Breast epithelium (tissue), 4 donors: ENCODE results near the gene GALNT1. TPM values are rescaled to one million over a fixed set of nuclear protein-coding genes. Genes with fewer than 3 reads are reported as not detected.

Source experiments
- DNase-seq, 2 donors: peaks; one replicate each; pipeline ENCODE4 v3.0.0-alpha.2; 2019; ENCODE audit warnings: low spot score in 2 of 2
- H3K27ac ChIP-seq, 2 donors: fragments of 200-600 bp; sonication (generic) in 1 of 2; one replicate each; pipeline ENCODE4 v1.5.1; 2016 to 2019; ENCODE audit warnings: mild to moderate bottlenecking in 1 of 2
- H3K27me3 ChIP-seq, 2 donors: fragments of 200-600 bp; sonication (generic) in 1 of 2; one replicate each; pipeline versions ENCODE4 v1.5.1 to v1.6.0; 2017 to 2019; ENCODE audit warnings: control low read depth in 1 of 2, mild to moderate bottlenecking in 1 of 2
- H3K36me3 ChIP-seq: fragments of 200-600 bp; one replicate; pipeline ENCODE4 v1.5.1; 2019
- H3K4me1 ChIP-seq, 2 donors: fragments of 200-600 bp; sonication (generic); one replicate each; pipeline ENCODE4 v1.5.1; 2016 to 2019; ENCODE audit warnings: control low read depth in 1 of 2
- H3K4me3 ChIP-seq, 3 donors: fragments of 200-600 bp; sonication (generic); 1 replicate in 2 of 3; 2 replicates in 1 of 3; pipeline ENCODE4 v1.5.1; 2016 to 2019; ENCODE audit warnings: mild to moderate bottlenecking in 3 of 3, moderate library complexity in 2 of 3
- H3K9me3 ChIP-seq, 2 donors: fragments of 200-600 bp; sonication (generic) in 1 of 2; one replicate each; pipeline ENCODE4 v1.5.1; 2016 to 2019; ENCODE audit warnings: control low read depth in 1 of 2
- CTCF ChIP-seq, 3 donors: fragments of 450-650 bp; IDR thresholded peaks; one replicate each; pipeline ENCODE4 v1.5.1; 2016 to 2017; ENCODE audit warnings: antibody characterized with exemption in 3 of 3, mild to moderate bottlenecking in 3 of 3, moderate library complexity in 3 of 3
- POLR2A ChIP-seq: fragments of 450-650 bp; IDR thresholded peaks from one replicate; pipeline ENCODE4 v1.6.1; 2016; ENCODE audit warnings: antibody characterized with exemption, mild to moderate bottlenecking, moderate library complexity
- POLR2AphosphoS5 ChIP-seq, 3 donors: sonication (generic); formaldehyde crosslinking; IDR thresholded peaks; one replicate each; pipeline ENCODE4 v1.6.1; 2017; ENCODE audit warnings: antibody characterized with exemption in 3 of 3
- intact Hi-C: fragments of 100-400 bp; cut with DNase I; formaldehyde crosslinking; loops from one replicate; pipeline ENCODE4 v1.15.1; 2023; ENCODE audit warnings: low total_unique reads
- total RNA-seq, 3 donors: library from RNA; depleted of rRNA; stranded (reverse); fragments of >200 nt; gene quantifications; one replicate each; pipeline ENCODE4 v1.1.0, GENCODE V29; 2016

The GALNT1 gene
- total RNA-seq, 3 donors from 2014 or later: 34.9 to 60.9 (median 46.5) TPM

- peak overlapping the region in 2 of 3 donors; percentile 75 to 76 for H3K4me3 ChIP-seq
- no peaks in the 10 kb centered on the region for H3K36me3 ChIP-seq
- intact Hi-C loops: loop anchor here (10.0 kb wide), 1 partner anchor 168 kb away; no protein-coding TSS in a partner anchor
- no peak for DNase-seq
- TF ChIP-seq POLR2AphosphoS5 (IDR thresholded peaks at IDR 0.05) (no peak), POLR2A (no peak), CTCF (IDR thresholded peaks at IDR 0.05) (no peak)
- peaks cover 0 to 7% of the 10 kb centered on the region in 2 donors for H3K4me1 ChIP-seq
- no peak overlapping the region for H3K27ac ChIP-seq
- H3K9me3 ChIP-seq: peaks cover 0 to 2% of the 10 kb centered on the region in 2 donors
- no peaks in the 10 kb centered on the region for H3K27me3 ChIP-seq
Measured at GRCh38 chr18:35582899-35583558, 1.5 kb downstream of the GALNT1 start.

GRCh38 chr18:35584735-35585134, 3.2 kb downstream of the GALNT1 start:
- intact Hi-C loops: loop anchor here (10.0 kb wide), 1 partner anchor 170 kb away; no protein-coding TSS in a partner anchor
- no peak for DNase-seq
- TF ChIP-seq POLR2AphosphoS5 (IDR thresholded peaks at IDR 0.05): no peak
- TF ChIP-seq POLR2A: no peak
- TF ChIP-seq CTCF (IDR thresholded peaks at IDR 0.05): no peak
- no peaks in the 10 kb centered on the region for H3K36me3 ChIP-seq
- H3K27me3 ChIP-seq: no peaks in the 10 kb centered on the region
- H3K27ac ChIP-seq: no peak overlapping the region
- no peak overlapping the region for H3K4me3 ChIP-seq
- peaks cover 0 to 9% of the 10 kb centered on the region in 2 donors for H3K9me3 ChIP-seq
- H3K4me1 ChIP-seq: peaks cover 0 to 7% of the 10 kb centered on the region in 2 donors

GRCh38 chr18:35585608-35586007, 4.1 kb downstream of the GALNT1 start:
- intact Hi-C loops: loop anchor here (10.0 kb wide), 1 partner anchor 171 kb away; no protein-coding TSS in a partner anchor
- Histone ChIP-seq H3K27me3 (no peaks in the 10 kb centered on the region), H3K36me3 (no peaks in the 10 kb centered on the region), H3K4me3 (no peak overlapping the region), H3K27ac (no peak overlapping the region), H3K4me1 (peaks cover 0 to 7% of the 10 kb centered on the region in 2 donors), H3K9me3 (peaks cover 0 to 9% of the 10 kb centered on the region in 2 donors)
- no peak for DNase-seq
- TF ChIP-seq POLR2A (no peak), POLR2AphosphoS5 (IDR thresholded peaks at IDR 0.05) (no peak), CTCF (IDR thresholded peaks at IDR 0.05) (no peak)

GRCh38 chr18:35588122-35588521, 6.6 kb downstream of the GALNT1 start:
- TF ChIP-seq POLR2A: no peak
- H3K36me3 ChIP-seq: no peaks in the 10 kb centered on the region
- peaks cover 0 to 9% of the 10 kb centered on the region in 2 donors for H3K9me3 ChIP-seq
- no peak overlapping the region for H3K27ac ChIP-seq
- intact Hi-C loops: loop anchor here (10.0 kb wide), 1 partner anchor 173 kb away; no protein-coding TSS in a partner anchor
- no peaks in the 10 kb centered on the region for H3K27me3 ChIP-seq
- H3K4me1 ChIP-seq: no peaks in the 10 kb centered on the region
- no peak overlapping the region for H3K4me3 ChIP-seq
- no peak for DNase-seq

- Histone ChIP-seq H3K27me3 (no peaks in the 10 kb centered on the region), H3K27ac (no peak overlapping the region), H3K4me1 (no peaks in the 10 kb centered on the region), H3K9me3 (peaks cover 0 to 9% of the 10 kb centered on the region in 2 donors), H3K36me3 (no peaks in the 10 kb centered on the region), H3K4me3 (no peak overlapping the region)
- intact Hi-C loops: loop anchor here (10.0 kb wide), 1 partner anchor 174 kb away; no protein-coding TSS in a partner anchor
- TF ChIP-seq CTCF (IDR thresholded peaks at IDR 0.05) (no peak), POLR2A (no peak), POLR2AphosphoS5 (IDR thresholded peaks at IDR 0.05) (no peak)
- DNase-seq: no peak
Measured at GRCh38 chr18:35588995-35589394, 7.5 kb downstream of the GALNT1 start.
